ENCODE measurements around the gene SAMD13.

SAMD13 gene

GRCh38 chr1:84398175-84399155 is 97.0 kb downstream of the SAMD13 start, which contains the start of gene DNASE2B:
Gene DNASE2B (plus strand): TSS chr1:84398484. CDS start chr1:84398565, 81 bp downstream.
- no peaks in the 10 kb centered on the region for H3K36me3 ChIP-seq (ENCODE audit: insufficient read depth)
- no peak within 1 kb of the TSS for H3K9ac ChIP-seq
- H3K4me2 ChIP-seq, result no peak within 1 kb of the TSS
- H3K27me3 ChIP-seq (ENCODE audit: insufficient read depth, low read depth), result no peaks in the 10 kb centered on the region
- no peak within 1 kb of the TSS for H3K4me3 ChIP-seq (IDR thresholded peaks at IDR 0.05; ENCODE audit: insufficient read depth, low read depth, low read length)
- H2AFZ ChIP-seq (ENCODE audit: low read depth), result no peak within 1 kb of the TSS
- H3K4me1 ChIP-seq (ENCODE audit: low read depth, poor library complexity, severe bottlenecking), result no peaks in the 10 kb centered on the region
- H3K79me2 ChIP-seq (ENCODE audit: insufficient read depth, low read depth), result no peaks in the 10 kb centered on the region
- no peak for TF ChIP-seq CTCF (conservative IDR thresholded peaks at IDR 0.05; ENCODE audit: low read depth, low read length)
- H4K20me1 ChIP-seq (ENCODE audit: insufficient read depth), result no peaks in the 10 kb centered on the region
- no peak within 1 kb of the TSS for H3K27ac ChIP-seq
